Eye (tissue), 1 donor: ENCODE data around the gene C12orf75.
"Not testable (repeated sequence)": the region's sequence is repeated elsewhere in the genome, so short reads cannot be mapped to it uniquely, and the experiment has no call there.

Experiments
- DNase-seq: peaks from one replicate; pipeline ENCODE4 v3.0.0-alpha.2; 2015

C12orf75 gene

DNA sequence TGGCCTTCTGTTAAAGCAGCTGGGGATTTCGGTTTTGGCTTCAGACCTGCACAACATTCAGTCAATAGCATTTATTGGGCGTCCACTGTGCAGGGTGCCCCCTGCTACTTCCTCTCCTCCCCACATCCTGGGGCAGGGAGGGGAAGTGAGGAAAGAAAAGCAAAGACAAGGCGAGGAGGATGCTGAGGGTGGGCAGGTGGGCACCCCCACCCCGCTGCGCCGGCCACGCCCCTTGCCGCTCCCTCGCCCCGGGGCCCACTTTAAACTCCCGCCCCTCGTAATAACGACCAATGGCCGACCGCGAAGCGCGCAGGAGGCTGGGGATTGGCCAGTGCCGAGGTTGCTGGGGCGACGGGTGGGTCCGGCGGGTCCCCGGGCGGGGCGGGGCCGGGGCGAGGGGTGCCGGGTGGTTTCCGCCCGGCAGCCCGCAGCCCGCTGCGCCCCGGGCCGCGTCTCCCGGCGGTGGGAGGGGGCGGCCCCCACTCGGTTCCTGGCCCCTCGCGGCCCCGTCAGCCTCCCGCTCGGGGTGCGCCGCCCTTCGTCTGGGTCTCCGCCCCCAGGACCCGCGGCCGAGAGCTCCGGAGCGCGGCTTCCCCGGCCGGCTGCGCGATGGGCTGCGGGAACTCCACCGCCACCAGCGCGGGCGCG is at the start of gene C12orf75:
Gene C12orf75, plus strand, starts transcription at position 409 of the 648 bp plus-strand sequence. Its CDS starts 201 bp downstream, at position 610.
- peak; percentile 90 for DNase-seq

DNA sequence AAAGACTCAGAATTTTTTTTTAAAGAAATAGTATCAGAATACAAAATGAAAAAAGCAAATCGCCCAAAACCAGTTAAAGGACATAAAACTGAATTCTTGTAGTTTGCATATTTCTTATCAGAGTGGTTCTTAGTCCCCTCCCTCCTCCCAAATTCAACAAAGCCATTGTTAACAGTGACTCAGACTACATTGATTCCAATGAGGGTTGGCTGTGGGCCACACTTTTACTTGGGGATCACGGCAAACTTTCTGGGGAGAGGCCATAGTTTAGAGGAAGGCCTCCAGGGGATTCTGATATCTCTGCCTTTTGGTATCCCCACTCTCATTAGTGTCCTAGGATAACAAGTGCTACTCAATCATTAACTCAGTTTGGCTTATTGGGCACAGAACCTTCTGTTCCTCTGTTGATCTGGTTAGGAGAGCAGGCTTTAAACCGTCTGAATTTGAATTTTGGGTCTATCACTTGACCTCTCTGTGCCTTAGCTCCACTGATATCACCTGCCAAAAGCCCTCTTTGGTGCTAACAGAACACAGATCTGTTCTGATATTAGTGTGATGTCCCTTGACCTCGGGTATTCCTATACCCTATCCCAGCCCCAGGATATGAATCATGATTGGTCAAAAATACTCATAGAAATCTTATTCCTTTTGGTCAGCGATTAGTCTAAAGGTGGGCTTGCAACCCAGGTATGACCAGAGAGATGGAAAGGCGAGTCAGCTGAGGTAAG is 49.4 kb upstream of the C12orf75 start:
- DNase-seq = no peak

DNA sequence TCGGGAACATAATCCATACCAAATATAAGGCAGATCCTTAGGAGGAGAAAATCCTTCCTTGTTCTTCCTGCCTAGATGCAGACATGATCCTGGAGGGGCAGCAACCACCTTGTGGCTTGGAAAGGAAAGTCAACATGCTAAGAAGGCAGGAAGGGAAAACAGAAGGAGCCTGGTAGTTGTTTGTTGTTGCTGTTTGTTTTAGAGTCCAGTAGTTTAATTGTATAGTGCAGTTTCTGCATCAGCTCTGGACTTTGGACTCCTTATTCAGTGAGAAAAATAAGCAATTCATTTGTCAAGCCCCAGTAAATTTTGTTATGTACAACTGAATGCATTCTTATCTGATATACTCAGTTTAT is 48.8 kb upstream of the C12orf75 start:
- DNase-seq = no peak

DNA sequence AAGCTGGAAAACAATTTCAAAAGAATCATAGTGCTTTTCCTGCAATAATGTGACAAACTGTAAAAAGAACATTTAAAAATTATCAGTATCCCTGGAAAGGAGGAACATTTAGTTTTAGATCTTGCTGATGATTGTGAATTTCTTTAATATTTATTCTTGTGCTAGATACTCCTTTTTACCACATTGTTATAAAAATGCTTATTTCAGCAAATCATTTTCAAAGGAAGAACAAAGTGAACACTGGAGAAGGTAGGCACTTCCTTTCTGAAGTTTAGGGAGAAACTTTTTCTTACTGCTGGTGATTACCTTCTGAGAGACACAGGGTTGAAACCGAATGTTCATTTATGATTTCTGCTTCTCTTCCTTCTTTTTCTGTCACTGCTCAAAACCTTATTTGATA is 45.1 kb upstream of the C12orf75 start:
- DNase-seq = no peak

DNA sequence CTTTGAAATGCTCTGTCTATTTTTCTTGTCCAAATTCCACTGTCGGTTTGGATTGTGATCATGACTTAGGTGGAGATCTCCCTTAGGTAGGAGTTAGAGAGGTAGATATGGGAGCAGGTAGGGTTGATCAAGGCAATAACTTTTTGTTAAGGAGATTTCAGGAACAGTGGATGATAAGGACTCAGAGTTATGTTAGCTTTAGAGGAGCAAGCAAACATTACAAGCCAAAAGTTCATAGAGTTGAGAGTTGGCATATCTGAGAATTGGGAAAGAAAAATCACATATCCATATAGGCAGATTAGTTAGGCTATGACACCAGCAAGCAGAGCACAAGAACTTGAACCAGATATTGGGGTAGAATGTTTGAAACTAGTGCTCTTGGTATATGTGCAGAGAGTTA is 43.1 kb upstream of the C12orf75 start:
- DNase-seq = no peak

DNA sequence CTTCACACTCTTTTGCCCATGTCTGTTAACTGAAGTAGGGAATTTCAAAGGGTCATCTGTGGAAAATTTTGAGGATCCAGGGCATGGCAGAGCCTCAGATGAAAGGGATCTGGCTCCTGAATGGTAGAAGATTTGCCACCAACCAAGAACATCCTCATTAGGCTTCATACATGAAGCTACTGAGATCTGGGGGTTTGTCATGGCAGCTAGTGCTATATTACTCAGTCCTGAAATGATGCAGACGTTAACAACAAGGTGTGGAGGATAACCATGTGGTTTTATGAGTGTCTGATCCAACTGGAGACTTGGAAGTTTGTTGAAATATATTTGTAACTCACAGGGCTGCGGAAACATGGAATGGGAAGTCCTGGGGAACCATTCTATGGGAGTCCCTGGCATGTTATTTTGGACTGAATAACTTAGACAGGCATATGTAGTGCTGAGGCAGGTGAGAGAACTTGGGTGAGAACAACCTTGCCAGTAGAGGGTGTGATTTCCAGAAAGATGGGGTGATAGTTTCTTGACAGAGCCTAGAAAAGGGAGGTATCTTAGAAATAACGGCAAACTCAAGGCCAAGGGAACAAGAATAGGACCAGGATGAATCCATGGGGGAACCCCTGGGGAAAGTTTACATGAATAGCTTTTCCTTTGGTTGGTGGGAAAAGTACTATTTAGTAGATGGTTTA is 42.0 kb upstream of the C12orf75 start:
- DNase-seq = no peak

DNA sequence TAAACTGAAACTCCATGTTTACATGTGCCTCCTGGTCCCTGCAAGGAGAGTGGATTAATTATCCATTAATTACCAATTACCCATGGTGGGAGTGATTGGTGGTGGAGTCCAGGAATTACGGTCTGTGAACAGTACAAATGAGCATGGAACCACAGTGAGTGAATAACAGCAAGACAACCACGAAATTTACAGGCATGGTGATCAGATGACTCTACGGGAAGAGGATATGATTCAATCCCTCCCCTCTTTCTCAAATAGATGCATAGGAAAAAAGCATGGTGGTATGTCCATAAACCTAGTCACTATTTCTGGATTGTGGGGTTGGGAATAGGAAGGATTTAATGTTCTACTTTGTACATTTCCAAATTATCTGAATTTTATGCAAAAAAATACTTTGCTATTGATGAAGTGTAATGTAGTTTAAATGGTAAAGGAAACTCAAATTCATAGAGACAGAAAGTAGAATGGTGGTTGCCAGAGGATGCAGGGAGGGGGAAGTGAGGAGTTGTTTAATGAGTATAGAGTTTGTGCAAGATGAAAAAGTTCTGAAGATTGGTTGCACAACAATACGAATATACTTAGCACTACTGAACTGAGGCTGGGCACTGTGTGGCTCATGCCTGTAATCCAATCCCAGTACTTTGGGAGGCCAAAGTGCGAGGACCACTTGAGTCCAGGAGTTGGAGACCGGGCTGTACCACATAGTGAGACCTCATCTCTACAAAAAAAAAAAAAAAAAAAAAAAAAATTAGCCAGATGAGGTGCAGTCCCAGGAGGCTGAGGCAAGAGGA is 41.2 kb upstream of the C12orf75 start:
- DNase-seq = no peak

DNA sequence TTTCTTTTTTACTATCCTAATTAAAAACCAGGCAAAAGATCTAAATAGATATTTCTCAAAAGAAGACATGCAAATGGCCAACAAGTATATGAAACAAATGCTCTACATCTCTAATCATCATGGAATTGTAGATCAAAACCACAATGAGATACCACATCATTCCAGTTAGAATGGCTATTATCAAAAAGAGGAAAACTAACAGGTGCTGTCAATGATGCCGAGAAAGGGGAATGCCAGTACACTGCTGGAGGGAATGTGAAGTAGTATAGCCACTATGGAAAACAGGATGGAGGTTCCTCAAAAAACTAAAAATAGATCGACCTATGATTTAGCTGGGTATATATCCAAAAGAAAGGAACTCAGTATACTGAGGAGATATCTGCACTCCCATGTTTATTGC is 39.0 kb upstream of the C12orf75 start:
- DNase-seq = no peak

DNA sequence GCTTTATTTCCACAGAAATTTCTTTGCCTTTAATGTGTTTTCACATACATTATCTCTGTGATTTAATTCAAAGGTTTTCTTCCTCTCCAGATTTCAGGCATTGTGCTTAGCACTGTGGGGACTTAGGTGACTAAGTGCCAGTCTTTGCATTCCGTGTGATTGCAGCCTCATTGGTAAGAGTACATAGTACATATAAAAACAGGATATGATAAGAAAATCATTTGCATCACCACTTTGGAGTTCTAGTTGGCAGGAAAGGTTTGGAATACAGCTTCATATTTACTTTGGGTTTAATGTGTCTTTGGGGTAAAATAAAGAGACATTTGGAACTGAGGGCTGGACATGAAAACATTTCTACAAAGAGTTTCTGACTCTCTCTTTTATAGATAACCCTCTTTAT is 37.8 kb upstream of the C12orf75 start:
- DNase-seq = no peak

DNA sequence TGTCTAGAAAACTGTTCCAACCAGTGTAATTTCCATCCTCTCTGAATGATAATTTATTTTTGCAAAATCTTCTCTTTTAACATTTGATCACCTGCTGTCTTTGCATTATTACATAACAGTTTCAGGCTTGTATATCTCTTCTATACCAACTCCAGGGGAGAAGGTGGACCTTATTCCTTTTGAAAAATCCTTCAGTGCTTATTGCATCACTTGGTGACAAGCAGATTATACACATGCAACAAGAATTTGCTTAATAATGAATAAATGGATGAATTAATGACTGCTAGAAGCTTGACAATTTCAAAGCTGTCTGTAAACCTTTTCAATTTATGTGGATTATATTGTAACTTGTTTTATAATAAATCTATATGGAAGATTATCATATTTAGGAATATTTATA is 37.3 kb upstream of the C12orf75 start:
- DNase-seq = no peak

DNA sequence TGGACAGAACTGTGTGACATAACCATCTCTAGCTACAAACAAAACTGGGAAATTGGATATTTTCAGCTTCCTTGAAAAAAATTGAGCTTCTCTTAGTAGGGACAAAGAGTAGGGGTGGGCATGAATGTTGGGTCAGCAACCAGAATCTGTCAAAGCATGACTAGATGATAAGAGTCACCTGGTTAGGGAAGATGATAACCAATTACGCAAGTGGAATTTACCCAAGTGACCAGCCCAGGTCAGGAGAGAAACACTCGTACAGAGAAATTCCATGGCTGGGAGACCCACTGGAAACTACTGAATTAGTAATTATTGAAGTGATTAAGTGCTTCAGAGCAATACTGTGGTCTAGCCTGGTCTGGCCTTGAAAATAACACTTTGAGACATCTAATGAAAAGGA is 36.3 kb upstream of the C12orf75 start:
- no peak for DNase-seq

DNA sequence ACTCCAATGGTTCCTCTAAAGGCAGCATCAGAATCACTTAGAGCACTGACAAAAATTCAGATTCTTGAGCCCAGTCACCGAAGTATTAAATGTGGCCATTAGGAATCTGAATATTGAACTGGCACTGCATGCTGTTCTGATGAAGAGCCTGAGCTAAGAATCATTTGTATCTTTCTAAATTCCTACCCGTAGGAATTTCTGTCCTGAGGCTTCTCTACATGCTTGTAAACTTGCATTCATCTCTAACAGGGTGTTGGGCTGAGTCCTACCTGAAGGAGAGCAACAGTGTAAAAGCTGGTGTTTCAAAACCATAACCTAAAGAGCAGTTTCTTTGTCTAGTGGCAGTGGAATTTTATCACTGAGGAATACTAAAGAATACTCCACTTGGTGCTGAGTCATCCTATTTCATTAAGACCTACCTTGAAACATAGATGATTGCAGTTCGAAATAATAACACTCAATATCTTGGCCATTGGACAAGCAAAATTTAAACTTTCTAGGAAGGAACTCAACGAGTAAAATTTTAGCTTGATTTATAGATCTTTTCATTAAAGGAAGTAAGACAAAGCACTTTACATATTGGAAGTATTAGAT is 35.5 kb upstream of the C12orf75 start:
- DNase-seq = no peak

DNA sequence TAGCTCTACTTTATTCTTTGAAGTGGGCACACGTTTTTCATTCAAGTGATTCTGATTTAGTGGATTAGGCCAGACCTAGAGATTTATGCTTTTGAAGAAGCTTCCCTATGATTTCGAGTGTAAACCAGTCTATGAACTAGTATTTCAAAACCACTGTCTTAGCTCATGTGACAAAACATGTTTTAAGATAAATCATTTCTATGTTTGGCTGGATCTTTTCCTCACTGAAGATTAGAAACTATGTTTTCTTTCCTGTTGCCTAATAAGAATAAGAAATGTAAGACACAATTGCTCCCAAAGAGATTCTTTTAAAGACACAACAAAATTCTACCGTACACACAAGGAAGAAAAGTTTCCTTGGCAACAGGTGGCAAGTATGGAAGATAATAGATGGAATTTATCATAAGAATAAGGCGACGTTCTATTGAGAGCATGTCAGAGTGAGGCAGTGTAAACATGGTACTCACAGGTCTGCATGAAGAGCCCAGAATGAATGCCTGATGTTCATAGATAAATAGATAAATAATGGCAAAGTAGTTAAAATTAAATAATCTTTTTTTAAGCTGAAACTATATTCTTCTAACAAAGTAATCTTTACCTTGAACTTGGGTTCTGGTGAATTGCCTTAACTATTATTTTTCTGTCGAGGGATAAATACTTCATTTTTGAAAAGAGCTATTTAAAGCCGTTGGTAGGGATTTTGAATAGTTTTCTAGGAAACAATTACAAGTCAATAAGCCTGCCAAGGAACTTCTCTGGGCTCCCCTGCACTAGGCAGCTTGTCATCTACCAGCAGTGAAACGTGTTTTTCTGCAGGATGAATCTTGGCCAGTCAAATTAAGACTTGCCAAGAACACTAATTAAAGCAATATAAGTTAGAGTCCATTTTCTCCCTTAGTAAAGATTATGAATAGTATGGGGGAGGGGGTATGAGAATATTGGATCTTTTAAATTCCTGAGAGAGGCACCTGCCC is 34.1 kb upstream of the C12orf75 start:
- no peak for DNase-seq

DNA sequence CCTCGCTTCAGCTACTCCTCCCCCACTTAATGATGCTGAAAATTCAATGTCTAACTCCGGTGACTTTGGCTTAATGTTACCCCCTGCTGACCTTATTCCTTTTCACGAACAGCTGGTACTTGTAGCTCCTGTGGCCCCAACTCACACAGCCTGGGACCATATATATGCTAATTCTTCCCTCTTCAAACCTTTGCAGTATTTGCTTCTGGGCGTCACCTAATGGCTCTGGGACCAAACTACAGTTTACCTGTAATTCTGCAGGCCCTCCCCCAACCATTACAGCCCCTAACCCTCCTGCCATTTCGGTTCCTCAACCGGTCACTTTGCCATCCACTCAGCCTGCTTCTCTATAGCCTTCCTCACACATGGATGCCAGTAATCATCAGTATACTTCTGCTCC is 29.6 kb upstream of the C12orf75 start:
- no peak for DNase-seq

DNA sequence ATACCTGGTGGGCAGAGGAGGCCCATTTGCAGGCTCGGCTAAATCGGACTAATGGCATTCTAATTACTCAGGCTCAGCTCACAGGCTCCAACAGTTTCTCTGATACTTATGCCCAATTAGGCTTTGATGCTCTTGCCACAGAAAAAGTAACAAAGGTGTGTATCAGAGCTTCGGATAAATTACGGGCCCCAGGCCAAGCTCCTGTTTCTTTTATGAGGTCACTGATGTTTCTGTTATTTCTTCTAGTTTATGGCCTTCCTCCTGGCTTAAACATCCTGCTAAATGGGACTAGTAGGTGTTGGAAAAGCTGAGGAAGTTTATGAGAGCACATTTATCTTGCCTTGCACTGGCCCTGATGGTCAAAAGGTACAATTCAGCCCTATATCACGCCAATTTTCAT is 28.8 kb upstream of the C12orf75 start:
- no peak for DNase-seq

DNA sequence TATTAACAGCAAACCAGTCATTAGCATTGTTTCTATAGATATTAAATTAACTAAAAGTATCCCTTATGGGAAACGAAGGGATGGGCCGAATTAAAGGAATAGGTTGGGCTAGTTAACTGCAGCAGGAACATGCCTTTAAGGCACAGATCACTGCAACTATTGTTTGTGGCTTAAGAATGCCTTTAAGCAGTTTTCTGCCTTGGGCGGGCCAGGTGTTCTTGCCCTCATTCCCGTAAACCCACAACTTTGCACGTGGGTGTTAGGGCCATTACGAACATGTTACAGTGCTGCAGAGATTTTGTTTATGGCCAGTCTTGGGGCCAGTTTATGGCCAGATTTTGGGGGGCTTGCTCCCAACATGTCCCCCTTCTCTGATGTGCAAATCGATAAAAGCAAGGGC is 27.5 kb upstream of the C12orf75 start:
- not testable (repeated sequence) for DNase-seq

DNA sequence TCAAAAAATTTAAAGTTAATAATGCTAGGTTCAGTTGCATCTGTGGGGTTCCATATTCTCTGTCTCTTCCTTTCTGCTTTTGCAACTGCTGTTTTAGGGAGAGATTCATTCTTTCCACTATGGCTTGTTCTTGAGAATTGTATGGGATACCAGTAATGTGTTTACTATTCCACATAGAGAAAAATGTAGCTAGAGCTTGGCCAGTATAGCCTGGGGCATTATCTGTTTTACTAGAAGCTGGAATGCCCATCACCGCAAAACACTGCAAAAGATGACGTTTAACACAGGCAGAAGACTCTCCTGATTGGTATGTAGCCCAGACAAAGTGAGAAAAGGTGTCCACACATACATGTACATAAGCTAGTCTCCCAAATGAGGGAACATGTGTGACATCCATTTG is 25.9 kb upstream of the C12orf75 start:
- DNase-seq = not testable (repeated sequence)

DNA sequence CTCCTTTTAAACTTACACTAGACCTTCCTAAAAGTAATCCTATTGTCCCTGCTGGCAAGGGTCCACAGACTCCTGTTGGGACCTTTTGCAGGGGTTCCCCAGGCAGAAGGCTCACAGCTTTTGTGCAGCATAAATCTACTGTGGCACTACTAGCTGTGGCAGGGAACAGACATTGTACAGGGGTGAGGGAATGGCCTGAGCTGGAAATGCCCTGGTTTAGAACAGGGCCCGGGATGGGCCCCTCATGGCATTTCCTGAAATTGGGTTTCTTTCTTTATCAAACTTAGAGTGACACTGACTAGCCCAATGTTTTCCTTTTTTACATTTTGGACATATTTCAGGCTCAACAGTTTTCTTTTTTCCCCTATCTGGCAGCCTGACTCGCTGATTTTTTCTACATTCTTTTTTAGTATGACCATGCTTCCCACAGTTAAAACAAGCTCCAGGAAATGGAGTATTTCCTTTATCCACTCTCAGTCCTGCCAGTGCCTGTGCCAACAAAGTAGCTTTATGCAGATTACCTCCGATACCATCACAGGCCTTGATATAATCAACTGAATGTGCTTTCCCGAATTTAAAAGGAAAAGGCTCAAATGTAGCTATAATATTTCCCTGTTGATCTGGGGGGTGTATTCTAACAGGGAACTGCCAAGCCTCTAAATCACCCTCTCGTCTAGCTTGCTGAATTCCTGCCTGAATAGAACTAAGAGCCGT is 22.7 kb upstream of the C12orf75 start:
- DNase-seq = not testable (repeated sequence)

DNA sequence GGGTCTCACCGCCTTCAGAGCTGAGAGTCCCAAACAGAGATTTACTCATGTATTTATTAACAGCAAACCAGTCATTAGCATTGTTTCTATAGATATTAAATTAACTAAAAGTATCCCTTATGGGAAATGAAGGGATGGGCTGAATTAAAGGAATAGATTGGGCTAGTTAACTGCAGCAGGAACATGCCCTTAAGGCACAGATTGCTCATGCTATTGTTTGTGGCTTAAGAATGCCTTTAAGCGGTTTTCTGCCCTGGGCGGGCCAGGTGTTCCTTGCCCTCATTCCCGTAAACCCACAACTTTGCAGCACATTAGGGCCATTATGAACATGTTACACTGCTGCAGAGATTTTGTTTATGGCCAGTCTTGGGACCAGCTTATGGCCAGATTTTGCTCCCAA is 21.7 kb upstream of the C12orf75 start:
- DNase-seq = not testable (repeated sequence)

DNA sequence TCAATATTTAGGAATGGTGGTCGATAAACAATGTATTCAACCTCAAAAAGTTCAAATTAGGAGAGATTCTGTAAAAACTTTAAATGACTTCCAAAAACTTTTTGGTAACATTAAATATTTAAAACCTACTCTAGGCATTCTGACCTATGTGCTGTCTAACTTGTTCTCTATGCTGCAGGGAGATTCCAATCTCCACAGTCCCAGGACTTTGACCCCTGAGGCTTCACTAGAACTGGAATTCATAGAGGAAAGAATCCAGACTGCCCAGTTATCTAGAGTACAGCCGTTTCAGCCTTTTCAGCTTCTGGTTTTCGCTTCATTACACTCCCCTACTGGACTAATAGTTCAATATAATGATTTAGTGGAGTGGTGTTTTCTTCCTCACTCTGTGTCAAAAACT is 21.1 kb upstream of the C12orf75 start:
- not testable (repeated sequence) for DNase-seq

DNA sequence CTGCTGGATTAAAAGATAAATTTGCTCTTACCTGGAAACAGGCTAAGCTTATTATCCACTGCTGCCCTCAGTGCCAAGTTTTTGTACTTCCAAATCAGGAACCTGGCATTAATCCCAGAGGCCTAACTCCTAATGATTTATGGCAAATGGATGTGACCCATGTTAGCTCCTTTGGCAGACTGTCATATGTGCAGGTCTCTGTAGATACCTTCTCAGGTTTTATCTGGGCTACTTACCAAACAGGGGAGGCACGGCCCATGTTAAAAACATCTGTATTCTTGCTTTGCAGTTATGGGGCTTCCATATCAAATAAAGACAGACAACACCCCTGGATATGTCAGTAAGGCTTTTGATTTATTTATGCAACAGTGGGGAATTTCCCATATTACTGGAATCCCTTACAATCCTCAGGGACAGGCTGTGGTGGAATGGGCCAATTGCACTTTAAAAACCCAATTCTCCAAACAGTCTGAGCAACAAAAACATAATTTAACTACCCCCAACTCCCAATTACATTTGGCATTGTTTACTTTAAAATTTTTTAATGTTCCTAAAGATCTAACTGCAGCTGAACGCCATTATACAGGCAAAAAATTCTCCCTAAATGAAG is 19.9 kb upstream of the C12orf75 start:
- DNase-seq = not testable (repeated sequence)
